ENCODE measurements around the gene HEPH.
"Not testable (repeated sequence)": the region's sequence is repeated elsewhere in the genome, so short reads cannot be mapped to it uniquely, and the experiment has no call there.

Gene HEPH, protein sequence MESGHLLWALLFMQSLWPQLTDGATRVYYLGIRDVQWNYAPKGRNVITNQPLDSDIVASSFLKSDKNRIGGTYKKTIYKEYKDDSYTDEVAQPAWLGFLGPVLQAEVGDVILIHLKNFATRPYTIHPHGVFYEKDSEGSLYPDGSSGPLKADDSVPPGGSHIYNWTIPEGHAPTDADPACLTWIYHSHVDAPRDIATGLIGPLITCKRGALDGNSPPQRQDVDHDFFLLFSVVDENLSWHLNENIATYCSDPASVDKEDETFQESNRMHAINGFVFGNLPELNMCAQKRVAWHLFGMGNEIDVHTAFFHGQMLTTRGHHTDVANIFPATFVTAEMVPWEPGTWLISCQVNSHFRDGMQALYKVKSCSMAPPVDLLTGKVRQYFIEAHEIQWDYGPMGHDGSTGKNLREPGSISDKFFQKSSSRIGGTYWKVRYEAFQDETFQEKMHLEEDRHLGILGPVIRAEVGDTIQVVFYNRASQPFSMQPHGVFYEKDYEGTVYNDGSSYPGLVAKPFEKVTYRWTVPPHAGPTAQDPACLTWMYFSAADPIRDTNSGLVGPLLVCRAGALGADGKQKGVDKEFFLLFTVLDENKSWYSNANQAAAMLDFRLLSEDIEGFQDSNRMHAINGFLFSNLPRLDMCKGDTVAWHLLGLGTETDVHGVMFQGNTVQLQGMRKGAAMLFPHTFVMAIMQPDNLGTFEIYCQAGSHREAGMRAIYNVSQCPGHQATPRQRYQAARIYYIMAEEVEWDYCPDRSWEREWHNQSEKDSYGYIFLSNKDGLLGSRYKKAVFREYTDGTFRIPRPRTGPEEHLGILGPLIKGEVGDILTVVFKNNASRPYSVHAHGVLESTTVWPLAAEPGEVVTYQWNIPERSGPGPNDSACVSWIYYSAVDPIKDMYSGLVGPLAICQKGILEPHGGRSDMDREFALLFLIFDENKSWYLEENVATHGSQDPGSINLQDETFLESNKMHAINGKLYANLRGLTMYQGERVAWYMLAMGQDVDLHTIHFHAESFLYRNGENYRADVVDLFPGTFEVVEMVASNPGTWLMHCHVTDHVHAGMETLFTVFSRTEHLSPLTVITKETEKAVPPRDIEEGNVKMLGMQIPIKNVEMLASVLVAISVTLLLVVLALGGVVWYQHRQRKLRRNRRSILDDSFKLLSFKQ

GRCh38 chrX:66163849-66164411 is at the start of gene HEPH:
Gene HEPH, plus strand, starts transcription at chrX:66164247. Its CDS starts 6,324 bp downstream, at chrX:66170571.
- peak within 1 kb of the TSS; percentile 38 for H3K27ac ChIP-seq (ENCODE audit: low read length)
- peak within 1 kb of the TSS; percentile 72 to 77 for H3K4me3 ChIP-seq (ENCODE audit: low read length in 2 of 2)
- peak within 1 kb of the TSS; percentile 69 to 76 for H3K9ac ChIP-seq (ENCODE audit: low read length in 2 of 2)
- no peaks in the 10 kb centered on the region for H3K36me3 ChIP-seq (ENCODE audit: control insufficient read depth in 2 of 2, insufficient read depth in 2 of 2, low read length in 2 of 2)
- no peaks in the 10 kb centered on the region for H3K27me3 ChIP-seq (ENCODE audit: control insufficient read depth in 1 of 2, insufficient read depth in 2 of 2, low read length in 2 of 2)
- H3K9me3 ChIP-seq (ENCODE audit: control insufficient read depth in 2 of 2, low read length in 2 of 2), result no peaks in the 10 kb centered on the region
- no peaks in the 10 kb centered on the region for H3K4me1 ChIP-seq (ENCODE audit: control insufficient read depth, insufficient read depth, low read length)

DNA sequence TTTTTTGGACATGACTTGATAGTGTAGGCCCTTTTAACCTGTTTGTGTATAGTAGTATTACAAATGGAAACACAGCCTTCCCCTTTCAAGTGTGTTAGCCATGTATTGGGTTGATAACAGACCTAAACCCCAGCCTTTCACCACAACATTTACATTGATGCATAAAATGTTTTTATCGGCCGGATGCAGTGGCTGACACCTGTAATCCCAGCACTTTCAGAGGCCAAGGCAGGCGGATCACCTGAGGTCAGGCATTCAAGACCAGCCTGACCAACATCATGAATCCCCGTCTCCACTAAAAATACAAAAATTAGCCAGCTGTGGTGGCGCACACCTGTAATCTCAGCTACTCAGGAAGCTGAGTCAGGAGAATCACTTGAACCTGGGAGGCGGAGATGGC is 45.3 kb upstream of the HEPH start:
- H3K4me1 ChIP-seq (ENCODE audit: control insufficient read depth, insufficient read depth, low read length); H3K27me3 ChIP-seq (ENCODE audit: control insufficient read depth in 1 of 2, insufficient read depth in 2 of 2, low read length in 2 of 2); H3K36me3 ChIP-seq (ENCODE audit: control insufficient read depth in 2 of 2, insufficient read depth in 2 of 2, low read length in 2 of 2); H3K9me3 ChIP-seq (ENCODE audit: control insufficient read depth in 2 of 2, low read length in 2 of 2); H3K9ac ChIP-seq (ENCODE audit: low read length in 2 of 2); H3K27ac ChIP-seq (ENCODE audit: low read length); H3K4me3 ChIP-seq (ENCODE audit: low read length in 2 of 2): not testable (repeated sequence)

- not testable (repeated sequence) for H3K9me3 ChIP-seq (ENCODE audit: control insufficient read depth in 2 of 2, low read length in 2 of 2); H3K27me3 ChIP-seq (ENCODE audit: control insufficient read depth in 1 of 2, insufficient read depth in 2 of 2, low read length in 2 of 2); H3K9ac ChIP-seq (ENCODE audit: low read length in 2 of 2); H3K4me3 ChIP-seq (ENCODE audit: low read length in 2 of 2); H3K27ac ChIP-seq (ENCODE audit: low read length); H3K36me3 ChIP-seq (ENCODE audit: control insufficient read depth in 2 of 2, insufficient read depth in 2 of 2, low read length in 2 of 2); H3K4me1 ChIP-seq (ENCODE audit: control insufficient read depth, insufficient read depth, low read length)
Observed at GRCh38 chrX:66121354-66121753, 42.7 kb upstream of the HEPH start.

- H3K9ac ChIP-seq (ENCODE audit: low read length in 2 of 2), result no peak overlapping the region
- no peaks in the 10 kb centered on the region for H3K36me3 ChIP-seq (ENCODE audit: control insufficient read depth in 2 of 2, insufficient read depth in 2 of 2, low read length in 2 of 2)
- no peak overlapping the region for H3K27ac ChIP-seq (ENCODE audit: low read length)
- no peaks in the 10 kb centered on the region for H3K9me3 ChIP-seq (ENCODE audit: control insufficient read depth in 2 of 2, low read length in 2 of 2)
- no peak overlapping the region for H3K4me3 ChIP-seq (ENCODE audit: low read length in 2 of 2)
- H3K4me1 ChIP-seq (ENCODE audit: control insufficient read depth, insufficient read depth, low read length), result no peaks in the 10 kb centered on the region
- peaks cover 0 to 2% of the 10 kb centered on the region in 2 donors for H3K27me3 ChIP-seq (ENCODE audit: control insufficient read depth in 1 of 2, insufficient read depth in 2 of 2, low read length in 2 of 2)
Observed at GRCh38 chrX:66126662-66127061, 37.4 kb upstream of the HEPH start.

DNA sequence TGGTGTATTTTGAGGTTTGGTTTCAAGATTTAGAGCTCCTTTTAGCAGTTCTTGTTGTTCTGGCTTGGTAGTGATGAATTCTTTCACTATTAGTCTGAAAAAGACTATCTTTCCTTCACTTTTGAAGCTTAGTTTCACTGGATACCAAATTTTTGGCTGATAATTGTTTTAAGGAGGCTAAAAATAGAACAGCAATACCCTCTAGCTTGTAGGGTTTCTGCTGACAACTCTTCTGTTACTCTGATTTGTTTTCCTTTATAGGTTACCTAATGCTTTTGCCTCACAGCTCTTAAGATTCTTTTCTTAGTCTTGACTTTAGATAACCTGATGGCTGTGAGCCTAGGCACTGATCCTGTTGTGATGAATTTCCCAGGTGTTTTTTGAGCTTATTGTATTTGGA is 33.6 kb upstream of the HEPH start:
- no peaks in the 10 kb centered on the region for H3K9me3 ChIP-seq (ENCODE audit: control insufficient read depth in 2 of 2, low read length in 2 of 2)
- no peaks in the 10 kb centered on the region for H3K36me3 ChIP-seq (ENCODE audit: control insufficient read depth in 2 of 2, insufficient read depth in 2 of 2, low read length in 2 of 2)
- peaks cover 0 to 5% of the 10 kb centered on the region in 2 donors for H3K27me3 ChIP-seq (ENCODE audit: control insufficient read depth in 1 of 2, insufficient read depth in 2 of 2, low read length in 2 of 2)
- no peak overlapping the region for H3K9ac ChIP-seq (ENCODE audit: low read length in 2 of 2)
- no peak overlapping the region for H3K27ac ChIP-seq (ENCODE audit: low read length)
- H3K4me3 ChIP-seq (ENCODE audit: low read length in 2 of 2), result no peak overlapping the region
- no peaks in the 10 kb centered on the region for H3K4me1 ChIP-seq (ENCODE audit: control insufficient read depth, insufficient read depth, low read length)

- not testable (repeated sequence) for H3K9ac ChIP-seq (ENCODE audit: low read length in 2 of 2); H3K4me1 ChIP-seq (ENCODE audit: control insufficient read depth, insufficient read depth, low read length); H3K9me3 ChIP-seq (ENCODE audit: control insufficient read depth in 2 of 2, low read length in 2 of 2); H3K4me3 ChIP-seq (ENCODE audit: low read length in 2 of 2); H3K27me3 ChIP-seq (ENCODE audit: control insufficient read depth in 1 of 2, insufficient read depth in 2 of 2, low read length in 2 of 2); H3K27ac ChIP-seq (ENCODE audit: low read length); H3K36me3 ChIP-seq (ENCODE audit: control insufficient read depth in 2 of 2, insufficient read depth in 2 of 2, low read length in 2 of 2)
Observed at GRCh38 chrX:66135284-66135683, 28.8 kb upstream of the HEPH start.

GRCh38 chrX:66142351-66142750 is 21.7 kb upstream of the HEPH start:
- H3K27ac ChIP-seq (ENCODE audit: low read length), result no peak overlapping the region

GRCh38 chrX:66144258-66144657 is 19.8 kb upstream of the HEPH start:
- Histone ChIP-seq H3K9ac (ENCODE audit: low read length in 2 of 2) (no peak overlapping the region), H3K4me3 (ENCODE audit: low read length in 2 of 2) (no peak overlapping the region), H3K9me3 (ENCODE audit: control insufficient read depth in 2 of 2, low read length in 2 of 2) (no peaks in the 10 kb centered on the region), H3K27me3 (ENCODE audit: control insufficient read depth in 1 of 2, insufficient read depth in 2 of 2, low read length in 2 of 2) (peaks cover 0 to 6% of the 10 kb centered on the region in 2 donors), H3K36me3 (ENCODE audit: control insufficient read depth in 2 of 2, insufficient read depth in 2 of 2, low read length in 2 of 2) (no peaks in the 10 kb centered on the region), H3K27ac (ENCODE audit: low read length) (no peak overlapping the region), H3K4me1 (ENCODE audit: control insufficient read depth, insufficient read depth, low read length) (no peaks in the 10 kb centered on the region)

More at GRCh38 chrX:66142351-66142750, 21.7 kb upstream of the HEPH start:
- Histone ChIP-seq H3K4me1 (ENCODE audit: control insufficient read depth, insufficient read depth, low read length) (no peaks in the 10 kb centered on the region), H3K27me3 (ENCODE audit: control insufficient read depth in 1 of 2, insufficient read depth in 2 of 2, low read length in 2 of 2) (peaks cover 0 to 6% of the 10 kb centered on the region in 2 donors), H3K9ac (ENCODE audit: low read length in 2 of 2) (no peak overlapping the region), H3K4me3 (ENCODE audit: low read length in 2 of 2) (no peak overlapping the region), H3K9me3 (ENCODE audit: control insufficient read depth in 2 of 2, low read length in 2 of 2) (no peaks in the 10 kb centered on the region), H3K36me3 (ENCODE audit: control insufficient read depth in 2 of 2, insufficient read depth in 2 of 2, low read length in 2 of 2) (no peaks in the 10 kb centered on the region)

- H3K27ac ChIP-seq (ENCODE audit: low read length), result no peak overlapping the region
- no peaks in the 10 kb centered on the region for H3K27me3 ChIP-seq (ENCODE audit: control insufficient read depth in 1 of 2, insufficient read depth in 2 of 2, low read length in 2 of 2)
- no peak overlapping the region for H3K4me3 ChIP-seq (ENCODE audit: low read length in 2 of 2)
- H3K9ac ChIP-seq (ENCODE audit: low read length in 2 of 2), result no peak overlapping the region
- no peaks in the 10 kb centered on the region for H3K4me1 ChIP-seq (ENCODE audit: control insufficient read depth, insufficient read depth, low read length)
- no peaks in the 10 kb centered on the region for H3K36me3 ChIP-seq (ENCODE audit: control insufficient read depth in 2 of 2, insufficient read depth in 2 of 2, low read length in 2 of 2)
- no peaks in the 10 kb centered on the region for H3K9me3 ChIP-seq (ENCODE audit: control insufficient read depth in 2 of 2, low read length in 2 of 2)
Observed at GRCh38 chrX:66149519-66149918, 14.5 kb upstream of the HEPH start.

GRCh38 chrX:66150163-66150562 is 13.9 kb upstream of the HEPH start:
- Histone ChIP-seq H3K27ac (ENCODE audit: low read length) (no peak overlapping the region), H3K9me3 (ENCODE audit: control insufficient read depth in 2 of 2, low read length in 2 of 2) (no peaks in the 10 kb centered on the region), H3K4me1 (ENCODE audit: control insufficient read depth, insufficient read depth, low read length) (no peaks in the 10 kb centered on the region), H3K36me3 (ENCODE audit: control insufficient read depth in 2 of 2, insufficient read depth in 2 of 2, low read length in 2 of 2) (no peaks in the 10 kb centered on the region), H3K27me3 (ENCODE audit: control insufficient read depth in 1 of 2, insufficient read depth in 2 of 2, low read length in 2 of 2) (no peaks in the 10 kb centered on the region), H3K4me3 (ENCODE audit: low read length in 2 of 2) (no peak overlapping the region), H3K9ac (ENCODE audit: low read length in 2 of 2) (no peak overlapping the region)
